Measurements from ENCODE around the gene GSTK1.

DNA sequence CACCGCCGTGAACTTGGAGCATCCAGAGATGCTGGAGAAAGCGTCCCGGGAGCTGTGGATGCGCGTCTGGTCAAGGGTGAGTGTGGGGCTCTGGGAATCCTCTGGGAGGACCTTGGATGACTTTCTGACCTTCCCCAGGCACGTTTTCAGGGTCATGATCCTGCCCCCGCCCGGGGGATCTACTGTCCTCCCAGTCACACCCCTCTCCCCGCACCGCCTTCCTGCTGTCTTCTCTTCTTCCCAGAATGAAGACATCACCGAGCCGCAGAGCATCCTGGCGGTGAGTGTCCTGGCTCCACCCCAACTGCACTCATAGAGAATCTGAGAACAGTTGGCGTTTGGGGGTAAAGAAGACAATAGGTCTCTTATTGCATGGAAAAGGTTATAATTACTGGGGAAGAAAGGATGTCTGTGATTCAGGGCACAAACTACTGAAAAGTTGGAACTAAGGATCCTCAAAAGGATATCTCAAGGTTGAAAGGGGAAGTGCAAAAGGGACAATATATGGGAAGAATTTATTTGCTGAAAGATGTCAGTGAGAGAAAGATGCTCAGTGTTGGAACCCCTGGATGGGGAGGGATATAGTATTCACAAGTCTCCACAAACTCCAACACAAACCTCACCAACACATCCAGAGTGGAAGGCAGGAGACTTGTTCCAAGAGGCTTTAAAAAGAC, 1.9 kb downstream of the GSTK1 start:
- TF ChIP-seq POLR2A (IDR thresholded peaks at IDR 0.05), result no peak
- TF ChIP-seq, protein P1, sequence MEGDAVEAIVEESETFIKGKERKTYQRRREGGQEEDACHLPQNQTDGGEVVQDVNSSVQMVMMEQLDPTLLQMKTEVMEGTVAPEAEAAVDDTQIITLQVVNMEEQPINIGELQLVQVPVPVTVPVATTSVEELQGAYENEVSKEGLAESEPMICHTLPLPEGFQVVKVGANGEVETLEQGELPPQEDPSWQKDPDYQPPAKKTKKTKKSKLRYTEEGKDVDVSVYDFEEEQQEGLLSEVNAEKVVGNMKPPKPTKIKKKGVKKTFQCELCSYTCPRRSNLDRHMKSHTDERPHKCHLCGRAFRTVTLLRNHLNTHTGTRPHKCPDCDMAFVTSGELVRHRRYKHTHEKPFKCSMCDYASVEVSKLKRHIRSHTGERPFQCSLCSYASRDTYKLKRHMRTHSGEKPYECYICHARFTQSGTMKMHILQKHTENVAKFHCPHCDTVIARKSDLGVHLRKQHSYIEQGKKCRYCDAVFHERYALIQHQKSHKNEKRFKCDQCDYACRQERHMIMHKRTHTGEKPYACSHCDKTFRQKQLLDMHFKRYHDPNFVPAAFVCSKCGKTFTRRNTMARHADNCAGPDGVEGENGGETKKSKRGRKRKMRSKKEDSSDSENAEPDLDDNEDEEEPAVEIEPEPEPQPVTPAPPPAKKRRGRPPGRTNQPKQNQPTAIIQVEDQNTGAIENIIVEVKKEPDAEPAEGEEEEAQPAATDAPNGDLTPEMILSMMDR (IDR thresholded peaks at IDR 0.05), result no peak
